Kidney (tissue), 14 donors: ENCODE data around the gene DRD2. TPM values are rescaled to one million over a fixed set of nuclear protein-coding genes. Genes with fewer than 3 reads are reported as not detected.

Experiments
- DNase-seq, 5 donors: peaks; one replicate each; pipeline ENCODE4 v3.0.0-alpha.2; 2013 to 2020
- FAIRE-seq: peaks from 2 replicates; lab custom pipeline; 2012; peaks lifted over from hg19 to GRCh38; lab: Jason Lieb, UNC
- H3K27ac ChIP-seq, 2 donors: one replicate each; pipeline ENCODE4 v1.7.0; 2013; ENCODE audit warnings: low read depth in 2 of 2, low read length in 2 of 2, inconsistent platforms in 1 of 2
- H3K27me3 ChIP-seq: one replicate; pipeline ENCODE4 v1.7.1; 2013; ENCODE audit warnings: low read length, inconsistent platforms; ENCODE audit not compliant: control insufficient read depth, insufficient read depth
- H3K36me3 ChIP-seq, 3 donors: one replicate each; pipeline versions ENCODE4 v1.7.0 to v1.7.1; 2013; ENCODE audit warnings: low read length in 3 of 3, control low read depth in 1 of 3, inconsistent platforms in 1 of 3; ENCODE audit not compliant: insufficient read depth in 3 of 3, control insufficient read depth in 2 of 3
- H3K4me1 ChIP-seq, 3 donors: one replicate each; pipeline versions ENCODE4 v1.7.0 to v1.7.1; 2013; ENCODE audit warnings: low read length in 3 of 3, inconsistent platforms in 1 of 3, low read depth in 1 of 3; ENCODE audit not compliant: control insufficient read depth in 2 of 3, insufficient read depth in 2 of 3
- H3K4me3 ChIP-seq, 3 donors: one replicate each; pipeline versions ENCODE4 v1.7.0 to v1.8.1; 2013; ENCODE audit warnings: low read length in 3 of 3, control low read depth in 1 of 3, inconsistent platforms in 1 of 3
- H3K9ac ChIP-seq, 3 donors: one replicate each; pipeline versions ENCODE4 v1.7.0 to v1.7.1; 2013; ENCODE audit warnings: low read length in 3 of 3, control low read depth in 1 of 3, inconsistent platforms in 1 of 3
- H3K9me3 ChIP-seq, 3 donors: one replicate each; pipeline versions ENCODE4 v1.7.0 to v1.7.1; 2013; ENCODE audit warnings: low read length in 3 of 3, control low read depth in 1 of 3, inconsistent platforms in 1 of 3; ENCODE audit not compliant: control insufficient read depth in 2 of 3, insufficient read depth in 1 of 3
- intact Hi-C: fragments of 100-400 bp; cut with DNase I; formaldehyde crosslinking; loops from one replicate; pipeline ENCODE4 v1.11.1; 2022
- polyA plus RNA-seq: library from polyadenylated mRNA; stranded (reverse); fragments of 350-450 nt; fragmentation: Illumina TruSeq; extraction: RNeasy Lipid Tissue Mini Kit (QIAGEN cat#74804); gene quantifications from one replicate; pipeline ENCODE4 v1.2.3, GENCODE V29; 2014; ENCODE audit warnings: low read depth, low replicate concordance; ENCODE audit not compliant: insufficient read depth
- total RNA-seq: library from RNA; stranded (reverse); fragmentation: NEBNext Ultra II Directional; extraction: Animal tissue kit (Norgen Biotek cat#: 25700); gene quantifications from one replicate; pipeline ENCODE4 v1.2.1, GENCODE V29; 2021
- TF ChIP-seq, protein P1 (sequence below): IDR thresholded peaks from 3 replicates; pipeline ENCODE4 v1.5.1; 2012; ENCODE audit warnings: mild to moderate bottlenecking, moderate library complexity, borderline replicate concordance; ENCODE audit not compliant: insufficient read depth; ENCODE audit errors: extremely low read depth
- donor health status: control.
- donor health status: control.
- donor health status: control.
- donor health status: control.
- donor health status: control.
- donor health status: DM: yes; HTN: yes; CAD: no.
- donor health status: Normal renal cell carcinoma (clear cell type).

DRD2 gene
- total and polyA plus RNA-seq, 2 donors from 2014 or later = 0.31 to 0.47 TPM

DNA sequence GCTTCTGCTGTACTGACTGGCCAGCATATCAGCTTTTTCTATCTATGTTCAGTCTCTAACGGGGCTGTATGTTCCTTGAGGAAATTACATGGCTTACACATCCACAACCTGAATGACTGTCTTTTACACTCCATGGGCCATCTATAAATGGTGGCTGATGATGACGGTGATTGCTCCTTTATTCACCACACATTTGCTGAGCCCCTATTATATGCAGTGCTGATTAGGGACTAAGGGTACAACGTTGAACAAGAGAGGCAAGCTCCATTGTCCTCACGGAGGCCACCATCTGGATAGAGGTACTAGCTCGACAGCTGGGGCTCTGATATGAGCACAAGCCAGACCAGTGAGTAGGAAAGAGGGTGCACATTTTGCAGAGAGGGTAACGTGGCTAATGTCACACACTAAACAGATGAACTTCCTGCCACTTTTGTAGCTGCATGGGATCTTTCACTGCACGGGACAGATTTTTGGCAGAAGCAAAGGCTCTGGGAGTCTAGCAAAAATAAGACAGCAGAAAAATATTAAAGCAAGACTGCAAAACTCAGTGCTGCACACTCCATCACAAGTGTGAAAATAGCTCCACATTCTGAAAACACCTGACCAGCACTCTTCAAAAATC is 30.6 kb downstream of the DRD2 start:
- H3K4me1 ChIP-seq = no peaks in the 10 kb centered on the region
- H3K9me3 ChIP-seq = no peaks in the 10 kb centered on the region
- H3K27ac ChIP-seq = no peak overlapping the region
- H3K4me3 ChIP-seq = no peak overlapping the region
- H3K27me3 ChIP-seq = no peaks in the 10 kb centered on the region
- intact Hi-C loops = no loop called here
- TF ChIP-seq, protein P1, sequence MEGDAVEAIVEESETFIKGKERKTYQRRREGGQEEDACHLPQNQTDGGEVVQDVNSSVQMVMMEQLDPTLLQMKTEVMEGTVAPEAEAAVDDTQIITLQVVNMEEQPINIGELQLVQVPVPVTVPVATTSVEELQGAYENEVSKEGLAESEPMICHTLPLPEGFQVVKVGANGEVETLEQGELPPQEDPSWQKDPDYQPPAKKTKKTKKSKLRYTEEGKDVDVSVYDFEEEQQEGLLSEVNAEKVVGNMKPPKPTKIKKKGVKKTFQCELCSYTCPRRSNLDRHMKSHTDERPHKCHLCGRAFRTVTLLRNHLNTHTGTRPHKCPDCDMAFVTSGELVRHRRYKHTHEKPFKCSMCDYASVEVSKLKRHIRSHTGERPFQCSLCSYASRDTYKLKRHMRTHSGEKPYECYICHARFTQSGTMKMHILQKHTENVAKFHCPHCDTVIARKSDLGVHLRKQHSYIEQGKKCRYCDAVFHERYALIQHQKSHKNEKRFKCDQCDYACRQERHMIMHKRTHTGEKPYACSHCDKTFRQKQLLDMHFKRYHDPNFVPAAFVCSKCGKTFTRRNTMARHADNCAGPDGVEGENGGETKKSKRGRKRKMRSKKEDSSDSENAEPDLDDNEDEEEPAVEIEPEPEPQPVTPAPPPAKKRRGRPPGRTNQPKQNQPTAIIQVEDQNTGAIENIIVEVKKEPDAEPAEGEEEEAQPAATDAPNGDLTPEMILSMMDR = no peak
- no peak overlapping the region for H3K9ac ChIP-seq
- FAIRE-seq (no peak), DNase-seq (peak in 2 of 5 donors; percentile 7 to 44)
- no peaks in the 10 kb centered on the region for H3K36me3 ChIP-seq

- Histone ChIP-seq H3K9ac (no peak overlapping the region), H3K9me3 (no peaks in the 10 kb centered on the region), H3K36me3 (no peaks in the 10 kb centered on the region), H3K27ac (no peak overlapping the region), H3K4me3 (no peak overlapping the region), H3K27me3 (no peaks in the 10 kb centered on the region), H3K4me1 (no peaks in the 10 kb centered on the region)
- intact Hi-C loops = no loop called here
- DNase-seq (no peak), FAIRE-seq (no peak)
- TF ChIP-seq, protein P1 = no peak
Measured at GRCh38 chr11:113440816-113441215, 34.4 kb downstream of the DRD2 start.

DNA sequence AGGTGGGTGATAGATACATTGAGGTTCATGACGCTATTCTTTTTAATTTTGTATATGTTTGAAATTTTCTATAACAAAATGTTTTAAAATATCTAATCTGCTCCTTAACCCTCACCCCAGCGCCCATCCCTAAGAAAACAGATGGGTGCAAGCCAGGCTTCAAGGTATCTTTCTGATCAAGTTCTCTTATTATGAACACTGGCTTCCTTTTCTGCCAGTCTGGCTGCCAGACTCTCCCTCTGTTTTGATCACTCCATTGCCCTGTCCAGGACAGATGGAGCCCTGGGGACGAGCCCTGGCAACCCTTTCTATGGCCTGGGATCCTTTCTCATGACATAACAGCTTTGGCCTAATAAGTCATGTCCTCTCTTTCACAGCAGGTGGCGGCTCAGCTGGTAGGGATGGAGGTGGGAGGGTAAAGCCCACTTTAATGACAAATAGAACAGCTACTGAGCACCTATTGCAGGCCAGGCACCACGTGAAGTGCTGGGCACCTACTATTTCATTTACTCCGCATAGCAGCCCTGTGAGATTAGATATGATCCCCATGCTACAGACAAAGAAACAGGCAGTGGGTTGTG is 38.4 kb downstream of the DRD2 start:
- intact Hi-C loops = no loop called here
- no peak overlapping the region for H3K9ac ChIP-seq
- no peak overlapping the region for H3K4me3 ChIP-seq
- no peaks in the 10 kb centered on the region for H3K27me3 ChIP-seq
- no peaks in the 10 kb centered on the region for H3K36me3 ChIP-seq
- DNase-seq (no peak), FAIRE-seq (no peak)
- TF ChIP-seq, protein P1 = no peak
- no peaks in the 10 kb centered on the region for H3K9me3 ChIP-seq
- H3K4me1 ChIP-seq = no peaks in the 10 kb centered on the region
- no peak overlapping the region for H3K27ac ChIP-seq
